Coronary artery (tissue), 2 donors: Measurements from ENCODE around the gene HS6ST3.
"Not testable (repeated sequence)": the region's sequence is repeated elsewhere in the genome, so short reads cannot be mapped to it uniquely, and the experiment has no call there.

ENCODE experiments used
- DNase-seq: peaks from one replicate; pipeline ENCODE4 v3.0.0-alpha.2; 2017; ENCODE audit warnings: low spot score
- H3K27ac ChIP-seq, 2 donors: fragments of 200-600 bp; sonication (generic); one replicate each; pipeline ENCODE4 v1.5.1; 2016 to 2019
- H3K4me3 ChIP-seq: fragments of 200-600 bp; sonication (generic); 2 replicates; pipeline ENCODE4 v1.5.1; 2016; ENCODE audit warnings: mild to moderate bottlenecking, moderate library complexity
- CTCF ChIP-seq: fragments of 200-600 bp; sonication (generic); IDR thresholded peaks from one replicate; pipeline ENCODE4 v1.5.1; 2019; ENCODE audit warnings: antibody characterized with exemption

The HS6ST3 gene

GRCh38 chr13:96100457-96101220 lies 10.7 kb downstream of the HS6ST3 start:
- H3K4me3 ChIP-seq = no peak overlapping the region
- TF ChIP-seq CTCF = no peak
- no peak overlapping the region for H3K27ac ChIP-seq
- no peak for DNase-seq

- Histone ChIP-seq H3K4me3 (no peak overlapping the region), H3K27ac (no peak overlapping the region)
- TF ChIP-seq CTCF = no peak
- DNase-seq = no peak
These were observed 14.6 kb downstream of the HS6ST3 start for GRCh38 chr13:96104516-96104915.

DNA sequence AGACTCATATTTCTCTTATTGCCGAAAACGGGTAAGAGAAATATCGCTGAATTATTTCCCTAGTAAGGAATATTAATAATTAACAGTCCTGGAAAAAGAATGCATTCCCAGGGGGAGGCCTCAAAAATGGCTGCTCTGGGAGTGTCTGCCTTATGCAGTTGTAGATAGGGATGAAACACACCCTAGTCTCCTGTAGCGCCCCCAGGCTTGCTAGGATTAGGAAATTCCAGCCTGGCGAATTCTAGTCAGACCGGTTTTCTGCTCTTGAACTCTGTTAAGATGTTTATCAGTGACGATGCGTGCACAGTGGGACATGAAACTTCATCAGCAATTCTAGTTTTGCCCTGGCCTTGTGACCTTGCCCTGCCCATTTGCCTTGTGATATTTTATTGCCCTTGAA lies 18.2 kb downstream of the HS6ST3 start:
- H3K4me3 ChIP-seq, DNase-seq, H3K27ac ChIP-seq: not testable (repeated sequence)

DNA sequence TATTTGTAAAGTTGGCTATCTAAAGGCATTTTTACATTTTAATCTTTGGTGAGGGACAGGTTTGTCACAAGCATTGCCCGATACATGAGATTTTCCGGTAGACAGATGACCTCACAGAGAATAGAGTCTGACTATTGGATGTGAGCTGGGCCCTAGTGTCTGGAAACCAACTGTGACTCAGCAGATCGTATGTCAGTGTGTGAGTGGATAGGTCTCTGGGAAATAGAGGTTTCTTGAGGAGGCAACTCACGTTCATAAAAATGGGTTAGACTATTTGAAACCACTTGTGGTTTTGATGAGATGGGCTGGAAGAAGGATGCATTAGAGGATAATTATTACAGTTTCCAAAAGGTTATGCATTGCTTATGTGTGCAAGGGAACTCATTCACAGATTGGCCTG lies 19.2 kb downstream of the HS6ST3 start:
- TF ChIP-seq CTCF = no peak
- no peak for DNase-seq

DNA sequence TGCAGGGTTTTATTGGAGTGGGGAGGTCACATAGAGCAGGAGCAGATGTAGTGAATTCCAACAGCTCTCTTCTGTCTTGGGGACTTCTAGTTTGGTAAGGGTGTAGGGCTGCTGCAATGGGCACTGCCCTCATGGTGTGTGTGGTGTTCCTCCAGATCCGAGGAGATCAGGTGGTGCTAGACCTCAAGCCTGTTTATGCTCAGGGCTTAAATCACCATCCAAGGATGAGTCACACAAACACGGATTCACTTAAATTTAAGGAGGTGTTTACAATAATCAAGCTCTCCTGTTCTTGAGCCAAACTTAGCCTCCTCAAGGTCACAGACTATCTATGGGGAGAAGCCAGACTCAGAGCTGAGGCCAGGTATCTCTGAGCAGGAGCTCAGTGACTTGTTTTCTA lies 23.0 kb downstream of the HS6ST3 start:
- no peak overlapping the region for H3K27ac ChIP-seq
- TF ChIP-seq CTCF = no peak
- H3K4me3 ChIP-seq = no peak overlapping the region
- DNase-seq = no peak

More for the DNA sequence above, 19.2 kb downstream of the HS6ST3 start:
- Histone ChIP-seq H3K27ac (no peak overlapping the region), H3K4me3 (no peak overlapping the region)

GRCh38 chr13:96115368-96115767 lies 25.5 kb downstream of the HS6ST3 start:
- H3K4me3 ChIP-seq, DNase-seq, H3K27ac ChIP-seq: not testable (repeated sequence)

- H3K4me3 ChIP-seq = no peak overlapping the region
- DNase-seq = no peak
- H3K27ac ChIP-seq = no peak overlapping the region
- no peak for TF ChIP-seq CTCF
These were observed 30.0 kb downstream of the HS6ST3 start for GRCh38 chr13:96119921-96120320.

DNA sequence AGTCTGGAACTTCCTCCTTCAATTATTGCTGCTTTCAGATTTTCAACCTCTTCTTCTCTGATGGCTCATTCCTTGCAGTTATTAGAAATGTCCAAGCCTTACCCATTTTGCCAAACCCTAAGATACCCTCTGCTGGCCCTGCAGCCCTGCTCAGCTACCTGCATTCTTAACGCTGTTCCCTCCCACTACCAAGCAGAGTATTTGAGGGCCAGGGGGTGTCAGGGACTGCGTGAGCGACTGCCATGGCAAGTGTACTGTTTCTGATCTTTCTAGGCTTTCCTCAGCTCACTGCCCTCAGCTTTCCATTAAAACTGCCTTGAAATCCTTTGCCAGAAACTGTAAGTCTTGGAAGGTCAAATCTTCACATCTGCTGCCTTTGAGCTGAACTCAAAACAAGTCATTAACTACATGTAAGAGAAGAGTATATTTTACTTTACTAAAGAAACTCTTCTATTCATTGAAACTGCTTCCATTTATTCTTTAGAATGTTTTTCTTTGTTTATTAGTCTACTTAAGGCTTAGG lies 41.0 kb downstream of the HS6ST3 start:
- no peak overlapping the region for H3K27ac ChIP-seq
- no peak for DNase-seq
- TF ChIP-seq CTCF = no peak
- no peak overlapping the region for H3K4me3 ChIP-seq
